Mesendoderm (in vitro differentiated cells): ENCODE results near the gene ENTPD1.
"Not testable (repeated sequence)": the region's sequence is repeated elsewhere in the genome, so short reads cannot be mapped to it uniquely, and the experiment has no call there.

Source experiments
- DNase-seq: peaks from one replicate; pipeline ENCODE4 v3.0.0; 2013
- H2AK5ac ChIP-seq: 2 replicates; pipeline ENCODE4 v1.6.1; 2013; ENCODE audit warnings: low read length, inconsistent platforms
- H2BK120ac ChIP-seq: 2 replicates; pipeline ENCODE4 v1.6.1; 2013; ENCODE audit warnings: low read depth, mild to moderate bottlenecking, low read length, moderate library complexity, mixed read lengths
- H2BK15ac ChIP-seq: replicated peaks from 2 replicates; pipeline ENCODE4 v1.6.1; 2013; ENCODE audit warnings: low read depth, mild to moderate bottlenecking, moderate library complexity
- H2BK5ac ChIP-seq: 2 replicates; pipeline ENCODE4 v1.6.1; 2013; ENCODE audit warnings: low read length, inconsistent platforms
- H3K18ac ChIP-seq: 2 replicates; pipeline ENCODE4 v1.6.1; 2013; ENCODE audit warnings: mild to moderate bottlenecking, low read length, mixed read lengths
- H3K23ac ChIP-seq: one replicate; pipeline ENCODE4 v1.6.1; 2013; ENCODE audit warnings: low read length
- H3K27ac ChIP-seq: 2 replicates; pipeline ENCODE4 v1.5.1; 2013; ENCODE audit warnings: low read depth, mild to moderate bottlenecking, inconsistent platforms, low read length, moderate library complexity
- H3K27me3 ChIP-seq: 2 replicates; pipeline ENCODE4 v1.6.1; 2013; ENCODE audit warnings: low read length, control low read depth, mild to moderate bottlenecking, inconsistent platforms; ENCODE audit not compliant: insufficient read depth, poor library complexity
- H3K36me3 ChIP-seq: 2 replicates; pipeline ENCODE4 v1.6.1; 2013; ENCODE audit warnings: low read length, inconsistent platforms; ENCODE audit not compliant: control insufficient read depth, insufficient read depth
- H3K4ac ChIP-seq: one replicate; pipeline ENCODE4 v1.6.1; 2013; ENCODE audit warnings: low read depth, mild to moderate bottlenecking, low read length, moderate library complexity
- H3K4me1 ChIP-seq: 2 replicates; pipeline ENCODE4 v1.6.1; 2013; ENCODE audit warnings: low read depth, low read length, inconsistent platforms; ENCODE audit not compliant: control insufficient read depth
- H3K4me2 ChIP-seq: 2 replicates; pipeline ENCODE4 v1.6.1; 2013; ENCODE audit warnings: low read length
- H3K4me3 ChIP-seq: 2 replicates; pipeline ENCODE4 v1.5.1; 2013; ENCODE audit warnings: mild to moderate bottlenecking, low read length
- H3K56ac ChIP-seq: one replicate; pipeline ENCODE4 v1.6.1; 2013; ENCODE audit warnings: low read length
- H3K79me1 ChIP-seq: 2 replicates; pipeline ENCODE4 v1.6.1; 2013; ENCODE audit warnings: low read length, inconsistent platforms
- H3K79me2 ChIP-seq: 2 replicates; pipeline ENCODE4 v1.6.1; 2013; ENCODE audit warnings: mild to moderate bottlenecking, low read length; ENCODE audit not compliant: control insufficient read depth, insufficient read depth
- H3K9ac ChIP-seq: 2 replicates; pipeline ENCODE4 v1.6.1; 2013; ENCODE audit warnings: low read length, inconsistent platforms
- H4K5ac ChIP-seq: one replicate; pipeline ENCODE4 v1.6.1; 2013; ENCODE audit warnings: low read length
- H4K8ac ChIP-seq: one replicate; pipeline ENCODE4 v1.6.1; 2013; ENCODE audit warnings: low read depth, mild to moderate bottlenecking, control low read depth, low read length, moderate library complexity
- WGBS: extraction: QIAGEN DNeasy Blood & Tissue Kit; methylation state at CpG from one replicate; pipeline ENCODE4 v1.1.7; 2013; ENCODE audit warnings: low lambda C conversion rate, missing lambda C conversion rate; ENCODE audit not compliant: insufficient coverage; ENCODE audit errors: extremely low coverage; 5-methylcytosine and 5-hydroxymethylcytosine counted together

ENTPD1 gene

DNA sequence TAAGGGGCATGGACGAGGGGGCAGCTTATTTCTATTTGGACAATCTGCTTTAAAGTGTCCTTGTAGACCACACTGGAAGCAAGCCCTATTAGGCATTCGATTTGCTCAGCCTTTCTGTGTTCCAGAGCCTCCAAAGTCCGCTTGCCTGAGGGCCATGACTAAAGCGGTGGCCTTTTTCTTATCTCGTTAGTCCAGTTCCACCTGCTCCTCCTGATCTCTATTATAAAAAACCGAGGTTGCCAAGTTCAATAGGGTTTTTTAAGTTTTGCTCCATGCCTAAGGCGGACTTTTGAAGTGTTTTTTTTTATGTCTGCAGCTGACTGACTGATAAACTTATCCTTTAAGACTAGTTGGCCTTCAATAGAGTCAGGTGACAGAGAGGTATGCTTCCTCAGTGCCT lies 35.2 kb upstream of the ENTPD1 start:
- H3K18ac ChIP-seq, H3K36me3 ChIP-seq, H3K4me3 ChIP-seq, H3K4me2 ChIP-seq, H3K4me1 ChIP-seq, H3K56ac ChIP-seq, H3K9ac ChIP-seq, H4K8ac ChIP-seq, H3K27ac ChIP-seq, H3K79me2 ChIP-seq, H2BK5ac ChIP-seq, H3K4ac ChIP-seq, H3K79me1 ChIP-seq, H2AK5ac ChIP-seq, H4K5ac ChIP-seq, H3K23ac ChIP-seq, DNase-seq, H2BK15ac ChIP-seq, H2BK120ac ChIP-seq, H3K27me3 ChIP-seq: not testable (repeated sequence)
- no CpG with 5 or more reads among the region's 7 CpGs for WGBS

DNA sequence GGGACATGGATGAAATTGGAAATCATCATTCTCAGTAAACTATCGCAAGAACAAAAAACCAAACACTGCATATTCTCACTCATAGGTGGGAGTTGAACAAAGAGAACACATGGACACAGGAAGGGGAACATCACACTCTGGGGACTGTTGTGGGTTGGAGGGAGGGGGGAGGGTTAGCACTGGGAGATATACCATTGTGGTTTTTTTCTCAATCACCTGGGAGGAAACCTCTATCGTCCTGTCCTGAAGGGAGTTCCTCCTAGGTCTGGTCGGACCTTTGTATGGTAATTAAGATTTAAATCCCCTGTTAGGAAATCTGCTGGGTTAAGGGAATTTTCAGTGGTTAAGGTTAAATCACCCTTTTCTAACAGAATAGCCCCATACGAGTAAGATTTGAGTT lies 33.5 kb upstream of the ENTPD1 start:
- no CpG with 5 or more reads among the region's 4 CpGs for WGBS
- not testable (repeated sequence) for H3K36me3 ChIP-seq, H3K27me3 ChIP-seq, H4K8ac ChIP-seq, H2AK5ac ChIP-seq, H3K4me1 ChIP-seq, H3K18ac ChIP-seq, H2BK120ac ChIP-seq, H3K4me3 ChIP-seq, H3K4me2 ChIP-seq, H2BK15ac ChIP-seq, H2BK5ac ChIP-seq, H3K79me2 ChIP-seq, H3K23ac ChIP-seq, H3K9ac ChIP-seq, H3K56ac ChIP-seq, H3K27ac ChIP-seq, H4K5ac ChIP-seq, H3K4ac ChIP-seq, H3K79me1 ChIP-seq
- DNase-seq, result peak; percentile 44

DNA sequence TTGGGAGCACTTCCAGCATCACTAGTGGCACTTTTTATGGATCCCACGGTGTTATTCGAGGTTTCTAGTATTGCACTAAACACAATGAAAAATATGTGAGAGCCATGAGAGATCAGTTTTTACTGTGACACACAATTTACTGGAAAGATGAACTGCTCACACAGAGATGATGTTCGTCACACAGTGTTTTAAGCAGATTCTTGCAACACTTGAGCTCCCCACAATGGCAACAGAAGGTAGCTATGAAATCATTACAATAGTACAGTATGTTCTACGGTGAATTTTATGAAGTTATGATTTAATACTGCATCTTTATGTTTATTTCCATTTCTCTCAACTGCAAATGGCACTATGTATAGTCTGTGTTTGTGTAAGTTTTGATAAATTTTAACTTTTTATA lies 27.4 kb upstream of the ENTPD1 start:
- WGBS, result no CpG with 5 or more reads among the region's 4 CpGs

DNA sequence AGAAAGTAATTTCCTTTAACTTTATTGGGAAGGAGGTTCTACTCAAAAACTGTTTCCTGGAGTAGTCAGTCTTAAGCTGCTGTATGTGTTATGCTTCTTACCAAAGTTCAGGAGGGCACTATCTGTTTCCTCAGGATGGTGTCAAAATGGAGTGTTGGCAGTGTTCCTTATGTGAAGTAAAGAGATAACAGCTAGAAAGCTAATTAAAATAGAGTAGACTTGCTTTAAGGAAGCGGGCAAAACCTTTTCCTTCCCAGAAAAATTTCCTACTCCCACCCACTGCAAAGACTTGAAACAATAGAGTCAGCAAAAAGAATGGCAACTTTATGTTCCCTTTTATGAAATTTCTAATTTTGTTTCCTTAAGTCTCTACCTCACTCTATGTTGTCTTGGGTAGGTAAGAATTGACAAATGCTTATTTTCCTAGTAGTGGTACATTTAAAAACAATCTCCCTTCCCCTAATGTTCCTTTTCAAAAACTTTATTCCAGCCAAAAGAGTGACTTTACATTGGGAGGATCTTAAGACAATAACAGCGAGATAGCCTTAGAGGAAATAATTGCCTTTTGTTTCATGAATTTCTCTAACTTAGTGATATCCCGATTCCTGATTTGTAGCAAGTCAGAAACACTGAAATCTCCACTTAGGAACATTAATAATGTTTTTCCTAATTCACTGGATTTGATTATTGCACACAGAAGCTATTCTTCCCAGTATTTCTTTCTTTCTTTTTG lies 26.5 kb upstream of the ENTPD1 start:
- H3K27me3 ChIP-seq, result no peaks in the 10 kb centered on the region
- H4K8ac ChIP-seq, result no peak overlapping the region
- no peaks in the 10 kb centered on the region for H3K36me3 ChIP-seq
- H2BK15ac ChIP-seq, result no peak overlapping the region
- no peak overlapping the region for H3K23ac ChIP-seq
- no peak overlapping the region for H3K4ac ChIP-seq
- no peaks in the 10 kb centered on the region for H3K4me1 ChIP-seq
- H3K79me1 ChIP-seq, result no peaks in the 10 kb centered on the region
- no peak overlapping the region for H3K56ac ChIP-seq
- H3K4me2 ChIP-seq, result no peak overlapping the region
- no CpG with 5 or more reads among the region's 3 CpGs for WGBS
- H4K5ac ChIP-seq, result no peak overlapping the region
- no peak overlapping the region for H2BK5ac ChIP-seq
- no peak overlapping the region for H2AK5ac ChIP-seq
- no peak overlapping the region for H3K4me3 ChIP-seq
- H3K18ac ChIP-seq, result no peak overlapping the region
- no peak overlapping the region for H3K27ac ChIP-seq
- peak; percentile 25 for DNase-seq
- H3K9ac ChIP-seq, result no peak overlapping the region
- H3K79me2 ChIP-seq, result no peaks in the 10 kb centered on the region
- no peak overlapping the region for H2BK120ac ChIP-seq

More for the DNA sequence above, 27.4 kb upstream of the ENTPD1 start:
- Histone ChIP-seq H2AK5ac (no peak overlapping the region), H3K79me1 (no peaks in the 10 kb centered on the region), H4K5ac (no peak overlapping the region), H3K18ac (no peak overlapping the region), H3K23ac (no peak overlapping the region), H2BK120ac (no peak overlapping the region), H3K27ac (no peak overlapping the region), H2BK15ac (no peak overlapping the region), H3K4me3 (no peak overlapping the region), H3K4me2 (no peak overlapping the region), H3K4me1 (no peaks in the 10 kb centered on the region), H3K56ac (no peak overlapping the region), H3K4ac (no peak overlapping the region), H2BK5ac (no peak overlapping the region), H3K9ac (no peak overlapping the region), H3K36me3 (no peaks in the 10 kb centered on the region), H3K79me2 (no peaks in the 10 kb centered on the region), H4K8ac (no peak overlapping the region), H3K27me3 (no peaks in the 10 kb centered on the region)
- no peak for DNase-seq

DNA sequence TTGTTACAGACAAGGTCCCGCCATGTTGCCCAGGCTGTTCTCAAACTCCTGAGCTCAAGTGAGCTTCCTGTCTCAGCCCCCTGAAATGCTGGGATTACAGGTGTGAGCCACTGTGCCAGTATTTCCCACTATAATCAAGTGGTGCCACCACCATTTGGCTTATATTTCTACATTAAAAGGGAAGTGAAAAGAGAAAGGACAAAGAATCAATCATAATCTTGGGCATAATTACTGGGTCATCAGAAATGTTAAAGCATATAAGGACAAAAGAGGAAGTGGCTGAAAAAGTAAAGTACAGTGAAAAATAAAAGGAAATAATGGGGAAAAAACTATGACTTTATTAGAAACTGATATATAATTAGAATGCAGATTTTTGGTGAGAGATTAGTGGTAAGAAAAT lies 25.7 kb upstream of the ENTPD1 start:
- no peaks in the 10 kb centered on the region for H3K79me2 ChIP-seq
- H3K4me1 ChIP-seq, result no peaks in the 10 kb centered on the region
- H2AK5ac ChIP-seq, result no peak overlapping the region
- H3K18ac ChIP-seq, result no peak overlapping the region
- no peaks in the 10 kb centered on the region for H3K36me3 ChIP-seq
- no peak overlapping the region for H2BK120ac ChIP-seq
- no peak overlapping the region for H4K5ac ChIP-seq
- H4K8ac ChIP-seq, result no peak overlapping the region
- no peak overlapping the region for H3K56ac ChIP-seq
- no peaks in the 10 kb centered on the region for H3K27me3 ChIP-seq
- no peak overlapping the region for H3K4me2 ChIP-seq
- no CpG with 5 or more reads among the region's 1 CpG for WGBS
- no peak overlapping the region for H2BK15ac ChIP-seq
- H3K27ac ChIP-seq, result no peak overlapping the region
- H3K4ac ChIP-seq, result no peak overlapping the region
- DNase-seq, result no peak
- no peak overlapping the region for H2BK5ac ChIP-seq
- H3K9ac ChIP-seq, result no peak overlapping the region
- no peak overlapping the region for H3K4me3 ChIP-seq
- H3K23ac ChIP-seq, result no peak overlapping the region
- H3K79me1 ChIP-seq, result no peaks in the 10 kb centered on the region

DNA sequence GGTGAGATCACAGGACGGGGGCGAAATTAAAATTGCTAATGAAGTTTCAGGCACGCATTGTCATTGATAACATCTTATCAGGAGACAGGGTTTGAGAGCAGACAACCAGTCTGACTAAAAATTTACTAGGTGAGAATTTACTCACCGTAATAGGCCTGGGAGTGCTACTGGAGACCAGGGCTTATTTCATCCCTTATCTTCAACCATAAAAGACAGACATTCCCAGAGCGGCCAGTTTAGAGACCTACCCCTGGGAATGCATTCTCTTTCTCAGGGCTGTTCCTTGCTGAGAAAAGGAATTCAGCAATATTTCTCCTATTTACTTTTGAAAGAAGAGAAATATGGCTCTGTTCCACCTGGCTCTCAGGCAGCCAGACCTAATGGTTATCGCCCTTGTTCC lies 23.1 kb upstream of the ENTPD1 start:
- not testable (repeated sequence) for H3K27me3 ChIP-seq, H4K8ac ChIP-seq, H2AK5ac ChIP-seq, H3K4ac ChIP-seq, H3K9ac ChIP-seq, H3K18ac ChIP-seq, H3K4me1 ChIP-seq, H3K4me3 ChIP-seq, H3K79me2 ChIP-seq, H3K27ac ChIP-seq, H3K79me1 ChIP-seq, H3K56ac ChIP-seq, H2BK15ac ChIP-seq, H2BK120ac ChIP-seq, H4K5ac ChIP-seq, H3K36me3 ChIP-seq, H3K23ac ChIP-seq, H2BK5ac ChIP-seq, H3K4me2 ChIP-seq
- no CpG with 5 or more reads among the region's 6 CpGs for WGBS
- peak; percentile 16 for DNase-seq
